ENCODE data around the gene C1orf116. TPM values are rescaled to one million over a fixed set of nuclear protein-coding genes. Genes with fewer than 3 reads are reported as not detected.
"Not testable (repeated sequence)": the region's sequence is repeated elsewhere in the genome, so short reads cannot be mapped to it uniquely, and the experiment has no call there.

The C1orf116 gene
- total and polyA plus RNA-seq, 9 donors = under 0.01 to 2.9 (median 0.13) TPM

DNA sequence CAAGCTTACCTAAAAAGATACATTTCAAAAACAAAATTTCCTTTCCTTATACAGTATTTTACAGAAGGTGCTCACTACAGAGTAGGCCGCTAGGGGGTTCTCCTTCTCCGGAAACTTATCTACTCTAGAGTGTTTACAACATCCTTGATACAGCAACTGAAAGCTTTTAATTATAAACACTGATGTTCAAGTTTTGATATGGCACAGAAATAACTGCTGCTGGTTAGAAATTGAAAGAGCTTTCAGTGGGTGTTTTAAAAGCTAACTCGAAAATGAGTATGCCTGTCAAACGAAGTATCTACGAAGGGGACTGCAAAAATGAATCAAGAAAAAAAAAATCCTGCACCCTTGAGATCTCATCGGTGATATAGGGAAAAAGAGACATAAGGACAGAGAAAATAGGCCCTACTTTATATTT, 17.4 kb upstream of the C1orf116 start:
- Histone ChIP-seq H3K36me3 (ENCODE audit: control insufficient read depth, insufficient read depth, low read length) (peaks cover 10% of the 10 kb centered on the region), H3K4me3 (ENCODE audit: low read length) (peak overlapping the region; percentile 98), H3K27me3 (ENCODE audit: control insufficient read depth, insufficient read depth, low read length) (no peaks in the 10 kb centered on the region), H3K4me1 (ENCODE audit: control insufficient read depth, insufficient read depth, low read length) (peaks cover 21% of the 10 kb centered on the region), H3K27ac (ENCODE audit: low read length) (peak overlapping the region; percentile 90), H3K9me3 (replicated peaks; ENCODE audit: control insufficient read depth, low read depth, low read length) (no peaks in the 10 kb centered on the region)
- 4% methylated on average over 4 of the region's 6 CpGs for WGBS (ENCODE audit: insufficient coverage)
- DNase-seq = peak; percentile 71

DNA sequence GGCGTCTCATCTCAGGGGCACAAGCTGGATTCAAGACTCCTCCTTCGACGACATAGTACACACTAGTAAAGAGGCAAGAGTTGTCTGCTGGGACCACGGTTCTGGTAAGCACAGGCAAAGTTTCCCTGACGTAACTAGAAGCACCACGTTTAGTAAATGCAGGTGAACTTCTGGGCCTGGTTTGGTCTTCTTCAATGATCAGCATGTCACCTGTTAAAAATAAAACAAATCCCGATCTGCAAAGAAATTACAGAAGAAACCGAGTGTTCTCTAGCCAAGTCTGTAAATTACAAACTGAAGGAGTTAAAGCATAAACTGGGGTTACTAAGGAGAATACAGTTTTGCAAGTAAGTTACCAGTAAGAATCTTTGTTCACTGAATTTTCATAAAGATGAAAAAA, 17.0 kb upstream of the C1orf116 start:
- H3K9me3 ChIP-seq (replicated peaks; ENCODE audit: control insufficient read depth, low read depth, low read length) = no peaks in the 10 kb centered on the region
- no peaks in the 10 kb centered on the region for H3K27me3 ChIP-seq (ENCODE audit: control insufficient read depth, insufficient read depth, low read length)
- peaks cover 10% of the 10 kb centered on the region for H3K36me3 ChIP-seq (ENCODE audit: control insufficient read depth, insufficient read depth, low read length)
- H3K4me1 ChIP-seq (ENCODE audit: control insufficient read depth, insufficient read depth, low read length) = peaks cover 20% of the 10 kb centered on the region
- DNase-seq = no peak
- WGBS (ENCODE audit: insufficient coverage) = 85% methylated on average over 4 of the region's 8 CpGs
- H3K27ac ChIP-seq (ENCODE audit: low read length) = no peak overlapping the region
- H3K4me3 ChIP-seq (ENCODE audit: low read length) = no peak overlapping the region

DNA sequence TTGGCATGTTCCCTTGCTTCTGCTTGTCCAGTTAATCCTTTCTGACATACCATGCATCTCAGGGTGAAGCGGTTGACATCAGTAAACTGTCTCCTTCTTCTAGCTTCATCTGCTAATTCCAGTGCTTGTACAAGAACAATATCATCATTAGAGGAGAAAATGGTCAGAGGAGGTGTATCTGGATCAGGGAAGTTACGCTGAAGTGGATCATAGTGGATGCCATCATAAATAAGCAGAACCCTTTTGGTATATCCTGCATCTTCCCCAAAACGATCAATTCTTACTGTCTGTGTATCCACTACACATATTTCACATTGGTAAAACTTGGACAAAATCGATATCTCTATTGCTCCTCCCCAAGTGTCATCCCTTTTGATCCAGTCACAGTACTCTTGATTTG, 16.5 kb upstream of the C1orf116 start:
- H3K36me3 ChIP-seq (ENCODE audit: control insufficient read depth, insufficient read depth, low read length) = peaks cover 10% of the 10 kb centered on the region
- H3K27me3 ChIP-seq (ENCODE audit: control insufficient read depth, insufficient read depth, low read length) = no peaks in the 10 kb centered on the region
- 86% methylated on average over 2 of the region's 4 CpGs for WGBS (ENCODE audit: insufficient coverage)
- peaks cover 20% of the 10 kb centered on the region for H3K4me1 ChIP-seq (ENCODE audit: control insufficient read depth, insufficient read depth, low read length)
- no peaks in the 10 kb centered on the region for H3K9me3 ChIP-seq (replicated peaks; ENCODE audit: control insufficient read depth, low read depth, low read length)
- no peak overlapping the region for H3K27ac ChIP-seq (ENCODE audit: low read length)
- no peak for DNase-seq
- H3K4me3 ChIP-seq (ENCODE audit: low read length) = no peak overlapping the region

DNA sequence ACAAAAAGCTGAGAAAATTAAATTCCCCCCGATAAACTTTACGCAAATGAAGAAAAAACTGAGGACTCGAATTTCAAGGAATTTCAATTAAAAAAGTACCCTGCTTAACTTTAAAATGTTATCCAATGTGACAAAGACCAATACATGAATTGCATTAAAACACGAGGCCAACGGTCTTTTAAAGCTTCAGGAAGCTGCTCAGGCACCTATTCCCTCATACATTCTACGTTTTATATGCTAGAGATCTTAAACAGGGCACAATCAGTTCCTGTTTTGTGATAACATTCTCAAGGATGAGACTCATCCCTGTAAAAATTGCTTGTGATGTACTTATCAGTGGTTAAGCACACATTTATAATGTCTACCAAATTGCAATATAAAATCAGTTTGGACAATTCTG, 15.5 kb upstream of the C1orf116 start:
- no peak overlapping the region for H3K27ac ChIP-seq (ENCODE audit: low read length)

DNA sequence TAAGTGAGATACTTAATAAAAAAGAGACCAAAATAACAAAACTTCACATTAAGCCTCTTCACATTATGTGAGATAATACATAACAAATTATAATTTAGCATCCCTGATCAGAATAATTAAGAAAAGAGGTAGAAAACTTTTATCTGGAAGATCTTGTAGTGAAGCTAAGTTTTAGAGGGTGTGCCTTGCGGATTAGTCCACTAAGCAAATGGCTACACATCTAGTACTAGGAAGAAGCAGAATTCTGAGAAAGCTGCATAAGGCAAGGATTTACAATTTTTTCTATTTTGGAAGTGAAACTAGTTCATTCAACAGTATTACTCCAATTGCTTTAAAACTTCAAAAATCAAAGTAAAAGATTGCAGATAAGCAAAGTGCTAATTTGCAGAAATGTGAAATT, 14.9 kb upstream of the C1orf116 start:
- Histone ChIP-seq H3K4me3 (ENCODE audit: low read length) (no peak overlapping the region), H3K9me3 (replicated peaks; ENCODE audit: control insufficient read depth, low read depth, low read length) (no peaks in the 10 kb centered on the region), H3K4me1 (ENCODE audit: control insufficient read depth, insufficient read depth, low read length) (peaks cover 16% of the 10 kb centered on the region), H3K27me3 (ENCODE audit: control insufficient read depth, insufficient read depth, low read length) (no peaks in the 10 kb centered on the region), H3K27ac (ENCODE audit: low read length) (no peak overlapping the region), H3K36me3 (ENCODE audit: control insufficient read depth, insufficient read depth, low read length) (peaks cover 10% of the 10 kb centered on the region)
- no peak for DNase-seq
- WGBS (ENCODE audit: insufficient coverage) = no CpG with 5 or more reads among the region's 1 CpG

More for the DNA sequence above, 15.5 kb upstream of the C1orf116 start:
- Histone ChIP-seq H3K36me3 (ENCODE audit: control insufficient read depth, insufficient read depth, low read length) (peaks cover 10% of the 10 kb centered on the region), H3K27me3 (ENCODE audit: control insufficient read depth, insufficient read depth, low read length) (no peaks in the 10 kb centered on the region), H3K9me3 (replicated peaks; ENCODE audit: control insufficient read depth, low read depth, low read length) (no peaks in the 10 kb centered on the region), H3K4me3 (ENCODE audit: low read length) (no peak overlapping the region), H3K4me1 (ENCODE audit: control insufficient read depth, insufficient read depth, low read length) (peaks cover 17% of the 10 kb centered on the region)
- WGBS (ENCODE audit: insufficient coverage) = 92% methylated on average over 2 of the region's 6 CpGs
- no peak for DNase-seq

DNA sequence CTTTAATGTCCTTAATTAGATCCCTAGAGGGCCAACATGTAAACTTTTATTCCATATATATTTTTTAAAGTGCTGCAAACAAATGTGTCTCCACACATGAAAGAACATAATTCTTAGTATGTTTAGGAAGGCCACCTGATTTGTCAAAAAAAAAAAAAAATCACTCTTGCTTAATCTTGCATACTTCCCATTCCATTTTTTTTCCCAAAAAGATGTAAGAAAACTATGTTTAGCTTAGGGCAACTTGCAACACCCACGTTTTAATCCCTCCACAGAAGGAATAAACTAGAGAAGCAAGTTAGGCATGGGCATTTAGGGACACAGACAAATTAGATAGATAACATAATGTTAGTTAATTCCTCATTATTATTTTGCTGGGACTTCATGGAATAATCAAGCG, 12.9 kb upstream of the C1orf116 start:
- peaks cover 10% of the 10 kb centered on the region for H3K36me3 ChIP-seq (ENCODE audit: control insufficient read depth, insufficient read depth, low read length)
- 100% methylated on average over 1 of the region's 2 CpGs for WGBS (ENCODE audit: insufficient coverage)
- no peak overlapping the region for H3K4me3 ChIP-seq (ENCODE audit: low read length)
- peaks cover 3% of the 10 kb centered on the region for H3K4me1 ChIP-seq (ENCODE audit: control insufficient read depth, insufficient read depth, low read length)
- no peaks in the 10 kb centered on the region for H3K27me3 ChIP-seq (ENCODE audit: control insufficient read depth, insufficient read depth, low read length)
- no peaks in the 10 kb centered on the region for H3K9me3 ChIP-seq (replicated peaks; ENCODE audit: control insufficient read depth, low read depth, low read length)
- DNase-seq = no peak
- no peak overlapping the region for H3K27ac ChIP-seq (ENCODE audit: low read length)

DNA sequence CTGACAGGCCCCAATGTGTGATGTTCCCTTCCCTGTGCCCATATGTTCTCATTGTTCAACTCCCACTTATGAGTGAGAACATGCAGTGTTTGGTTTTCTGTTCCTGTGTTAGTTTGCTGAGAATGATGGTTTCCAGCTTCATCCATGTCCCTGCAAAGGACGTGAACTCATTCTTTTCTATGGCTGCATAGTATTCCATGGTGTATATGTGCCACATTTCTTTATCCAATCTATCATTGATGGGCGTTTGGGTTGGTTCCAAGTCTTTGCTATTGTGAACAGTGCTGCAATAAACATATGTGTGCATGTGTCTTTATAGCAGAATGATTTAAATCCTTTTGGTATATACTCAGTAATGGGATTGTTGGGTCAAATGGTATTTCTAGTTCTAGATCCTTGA, 8.8 kb upstream of the C1orf116 start:
- not testable (repeated sequence) for H3K36me3 ChIP-seq (ENCODE audit: control insufficient read depth, insufficient read depth, low read length); H3K4me1 ChIP-seq (ENCODE audit: control insufficient read depth, insufficient read depth, low read length); H3K27me3 ChIP-seq (ENCODE audit: control insufficient read depth, insufficient read depth, low read length); H3K4me3 ChIP-seq (ENCODE audit: low read length); H3K9me3 ChIP-seq (replicated peaks; ENCODE audit: control insufficient read depth, low read depth, low read length); H3K27ac ChIP-seq (ENCODE audit: low read length); DNase-seq
- no CpG with 5 or more reads among the region's 2 CpGs for WGBS (ENCODE audit: insufficient coverage)

DNA sequence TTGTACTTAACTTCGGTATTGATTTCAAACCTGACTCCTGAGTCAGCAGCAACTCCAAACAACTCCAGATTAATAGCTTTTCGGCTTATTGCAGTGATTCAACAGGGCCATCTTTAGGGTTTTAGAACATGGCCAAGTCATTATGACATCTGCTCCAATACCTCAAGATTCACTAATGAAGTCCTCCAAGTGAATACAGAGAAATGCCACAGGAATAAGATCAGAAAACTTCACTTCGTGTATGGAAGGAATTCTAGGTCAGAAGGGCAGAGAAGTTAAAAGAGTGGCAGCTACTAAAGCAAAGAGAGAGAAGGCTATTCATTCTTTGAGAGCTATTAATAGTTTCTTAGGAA, 7.6 kb upstream of the C1orf116 start:
- WGBS (ENCODE audit: insufficient coverage) = 73% methylated on average over 3 of the region's 3 CpGs
- Histone ChIP-seq H3K4me1 (ENCODE audit: control insufficient read depth, insufficient read depth, low read length) (no peaks in the 10 kb centered on the region), H3K27me3 (ENCODE audit: control insufficient read depth, insufficient read depth, low read length) (no peaks in the 10 kb centered on the region), H3K4me3 (ENCODE audit: low read length) (no peak overlapping the region), H3K27ac (ENCODE audit: low read length) (no peak overlapping the region), H3K9me3 (replicated peaks; ENCODE audit: control insufficient read depth, low read depth, low read length) (no peaks in the 10 kb centered on the region), H3K36me3 (ENCODE audit: control insufficient read depth, insufficient read depth, low read length) (no peaks in the 10 kb centered on the region)
- no peak for DNase-seq

DNA sequence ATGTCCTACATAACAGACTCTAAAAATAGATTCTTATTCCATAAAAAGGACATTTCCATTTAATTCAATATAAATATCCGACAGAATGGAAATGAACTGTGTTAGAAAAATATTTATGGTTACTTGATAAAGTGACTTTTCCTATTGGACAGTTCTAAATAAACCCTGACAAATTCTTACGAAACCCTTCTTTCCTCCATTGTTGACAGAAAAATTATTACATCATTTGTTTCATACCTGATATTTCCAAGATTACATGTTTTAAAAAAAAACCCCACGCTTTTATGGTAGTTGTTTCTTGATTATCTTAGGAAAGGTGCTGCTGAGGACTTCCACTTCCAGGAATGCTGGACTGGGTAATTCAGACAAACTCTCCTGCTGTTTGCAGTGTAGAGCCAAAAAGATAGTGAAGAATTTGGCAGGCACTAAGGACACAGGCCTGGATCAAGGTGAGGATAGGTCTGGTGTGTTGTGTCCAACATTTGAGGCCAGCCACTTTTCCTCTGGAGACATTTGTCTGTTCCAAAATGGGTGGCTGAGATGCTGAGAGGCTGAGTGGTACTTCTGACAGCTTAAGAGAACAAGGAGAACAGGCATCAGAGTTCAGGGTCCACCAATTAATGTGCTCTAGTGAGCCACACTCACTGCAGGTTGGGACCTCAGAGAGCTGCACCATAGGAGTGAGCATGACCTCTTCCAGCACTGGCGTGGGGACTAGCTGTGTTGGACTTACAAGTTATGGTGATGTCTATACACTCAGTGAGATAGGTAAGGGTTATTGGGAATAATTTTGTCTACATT, 7.0 kb upstream of the C1orf116 start:
- Histone ChIP-seq H3K4me3 (ENCODE audit: low read length) (no peak overlapping the region), H3K27me3 (ENCODE audit: control insufficient read depth, insufficient read depth, low read length) (no peaks in the 10 kb centered on the region), H3K27ac (ENCODE audit: low read length) (no peak overlapping the region), H3K9me3 (replicated peaks; ENCODE audit: control insufficient read depth, low read depth, low read length) (no peaks in the 10 kb centered on the region), H3K36me3 (ENCODE audit: control insufficient read depth, insufficient read depth, low read length) (no peaks in the 10 kb centered on the region), H3K4me1 (ENCODE audit: control insufficient read depth, insufficient read depth, low read length) (no peaks in the 10 kb centered on the region)
- no CpG with 5 or more reads among the region's 4 CpGs for WGBS (ENCODE audit: insufficient coverage)
- no peak for DNase-seq

DNA sequence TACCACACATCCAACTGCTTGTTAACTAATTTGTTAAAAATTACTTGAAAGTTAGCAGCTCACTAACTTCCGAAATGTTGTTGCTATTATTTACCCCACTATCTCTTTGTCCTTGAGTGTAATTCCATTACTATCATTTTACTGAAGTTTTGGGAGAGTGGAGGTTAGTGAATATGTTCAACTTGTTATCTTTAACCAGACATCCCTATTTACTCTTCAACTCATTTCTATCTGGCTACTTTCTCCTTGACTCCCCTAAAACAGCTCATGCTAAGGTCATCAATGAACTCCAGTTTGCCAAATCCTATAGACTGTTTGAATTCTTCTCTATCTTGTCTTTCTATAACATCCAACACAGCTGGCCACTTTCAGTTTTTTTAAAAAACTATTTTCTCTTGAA, 4.3 kb upstream of the C1orf116 start:
- Histone ChIP-seq H3K4me3 (ENCODE audit: low read length) (no peak overlapping the region), H3K27me3 (ENCODE audit: control insufficient read depth, insufficient read depth, low read length) (peaks cover 4% of the 10 kb centered on the region), H3K9me3 (replicated peaks; ENCODE audit: control insufficient read depth, low read depth, low read length) (no peaks in the 10 kb centered on the region), H3K27ac (ENCODE audit: low read length) (no peak overlapping the region), H3K36me3 (ENCODE audit: control insufficient read depth, insufficient read depth, low read length) (no peaks in the 10 kb centered on the region), H3K4me1 (ENCODE audit: control insufficient read depth, insufficient read depth, low read length) (peaks cover 3% of the 10 kb centered on the region)
- no CpG with 5 or more reads among the region's 1 CpG for WGBS (ENCODE audit: insufficient coverage)
- DNase-seq = no peak
